ENCODE measurements around the gene ATP5IF1.

GRCh38 chr1:28243685-28244311 lies 7.9 kb downstream of the ATP5IF1 start:
- TF ChIP-seq CTCF (IDR thresholded peaks at IDR 0.05; ENCODE audit: low read length): no peak
- TF ChIP-seq EZH2phosphoT487 (IDR thresholded peaks at IDR 0.05; ENCODE audit: low read length): no peak
- no peak for TF ChIP-seq EZH2 (optimal IDR thresholded peaks at IDR 0.05; ENCODE audit: low read depth, low read length)
